ENCODE results near the gene VWA3B.

The VWA3B gene

GRCh38 chr2:98170076-98170475 lies 83.1 kb downstream of the VWA3B start:
- no peak for DNase-seq

- DNase-seq = no peak
These were observed 85.3 kb downstream of the VWA3B start for GRCh38 chr2:98172150-98172765.

DNA sequence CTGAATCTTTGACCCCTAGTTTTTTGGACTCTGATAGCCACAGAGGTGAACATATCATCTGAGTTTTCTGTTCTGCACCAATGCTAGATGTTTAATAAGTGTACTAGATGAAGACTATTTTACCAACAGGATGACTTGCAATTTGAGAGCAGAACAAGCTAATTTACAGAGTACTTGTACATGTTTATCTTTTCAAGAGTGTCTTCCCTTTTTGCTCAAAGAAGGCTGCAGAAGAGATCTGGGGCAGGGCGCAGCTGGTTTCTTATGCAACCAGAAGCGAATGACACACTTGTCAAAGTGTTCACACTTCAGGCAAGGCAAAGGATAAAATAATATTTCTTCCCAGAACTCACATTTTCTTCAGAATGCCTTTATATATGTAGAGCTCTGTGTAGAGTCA lies 86.0 kb downstream of the VWA3B start:
- DNase-seq = peak in 10 of 56 donors; percentile 10 to 49 (median 30)

DNA sequence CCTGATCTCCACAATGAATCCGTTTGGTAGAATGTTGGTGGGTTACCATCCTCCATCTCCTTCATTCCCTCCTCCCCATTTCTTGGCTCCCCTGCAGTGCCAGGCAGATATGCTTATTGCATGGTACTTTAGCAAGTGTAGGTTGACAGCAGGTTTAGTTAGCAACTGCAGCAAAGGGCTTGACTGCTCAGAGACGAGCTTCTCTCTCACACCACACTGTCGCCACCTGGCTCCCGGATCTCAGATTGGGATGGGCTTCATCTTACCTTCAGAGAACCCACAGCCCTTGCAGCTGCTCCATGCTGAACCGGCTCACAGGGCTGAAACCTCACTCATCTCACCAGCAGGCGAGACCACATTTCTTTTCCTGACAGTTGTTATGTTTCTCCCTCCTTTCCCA lies 88.8 kb downstream of the VWA3B start:
- DNase-seq = no peak

DNA sequence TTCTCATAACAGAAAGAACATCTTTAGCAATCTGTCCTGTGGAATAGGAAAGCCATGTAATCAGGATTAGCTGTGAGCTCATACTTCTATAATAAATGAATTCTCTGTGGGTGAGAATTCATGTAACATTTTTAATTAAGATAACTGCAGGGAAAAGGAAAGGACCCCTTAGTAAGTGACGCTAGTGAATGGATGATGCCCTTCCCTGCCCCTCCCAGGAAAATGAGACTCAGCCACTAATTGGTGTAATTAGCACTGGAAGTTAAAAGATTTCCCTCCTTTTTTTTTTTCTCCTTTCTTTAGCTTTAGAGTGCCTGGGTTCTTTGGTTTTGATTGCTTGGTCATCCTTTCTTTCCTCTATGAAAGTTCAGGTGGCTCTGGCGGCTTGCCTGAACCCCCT lies 90.3 kb downstream of the VWA3B start:
- DNase-seq = no peak

DNA sequence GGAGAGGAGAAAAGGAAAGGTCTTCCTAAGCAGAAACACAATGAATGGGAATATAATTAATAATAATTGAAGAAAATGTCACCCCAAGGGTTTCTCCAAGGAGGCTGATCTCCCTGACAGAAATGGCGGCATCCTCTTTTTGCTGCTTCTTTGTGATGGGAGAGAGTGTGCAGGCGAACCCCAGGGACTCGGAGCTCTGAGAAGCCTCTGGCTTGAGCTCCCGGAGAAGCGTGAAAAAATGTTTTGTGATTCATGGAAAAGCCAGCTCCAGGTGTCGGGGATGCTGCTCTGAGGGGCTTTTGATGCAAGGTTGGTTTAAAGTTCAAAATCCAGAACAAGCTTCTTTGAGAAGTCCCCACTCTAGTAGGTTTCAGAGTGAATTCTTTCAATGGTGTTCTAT lies 91.0 kb downstream of the VWA3B start:
- DNase-seq = no peak

- DNase-seq = no peak
These were observed 93.5 kb downstream of the VWA3B start for GRCh38 chr2:98180456-98180855.

- no peak for DNase-seq
These were observed 94.4 kb downstream of the VWA3B start for GRCh38 chr2:98181346-98181745.

GRCh38 chr2:98185801-98186200 lies 98.8 kb downstream of the VWA3B start:
- peak in 1 of 56 donors; percentile 5 for DNase-seq

DNA sequence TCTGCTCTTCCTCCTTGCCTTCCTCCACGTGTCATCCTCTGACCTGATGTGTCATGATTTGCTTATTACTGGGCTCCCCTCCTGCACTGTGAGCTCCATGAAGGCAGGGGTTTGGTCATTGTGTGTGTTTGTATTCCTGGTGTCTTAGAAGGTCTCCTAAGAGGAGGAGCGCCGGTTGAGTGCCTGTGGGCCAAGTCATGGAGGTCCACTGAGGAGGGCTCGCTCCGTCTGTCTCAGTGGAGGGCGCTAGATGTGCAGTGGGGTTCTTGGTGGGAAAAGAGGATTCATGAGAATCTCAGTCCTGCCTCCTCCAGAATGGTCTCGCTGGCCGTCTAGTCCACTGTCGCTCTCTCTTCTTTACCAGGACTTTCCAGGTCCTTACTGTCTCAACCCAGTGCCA lies 100.2 kb downstream of the VWA3B start:
- DNase-seq = no peak

DNA sequence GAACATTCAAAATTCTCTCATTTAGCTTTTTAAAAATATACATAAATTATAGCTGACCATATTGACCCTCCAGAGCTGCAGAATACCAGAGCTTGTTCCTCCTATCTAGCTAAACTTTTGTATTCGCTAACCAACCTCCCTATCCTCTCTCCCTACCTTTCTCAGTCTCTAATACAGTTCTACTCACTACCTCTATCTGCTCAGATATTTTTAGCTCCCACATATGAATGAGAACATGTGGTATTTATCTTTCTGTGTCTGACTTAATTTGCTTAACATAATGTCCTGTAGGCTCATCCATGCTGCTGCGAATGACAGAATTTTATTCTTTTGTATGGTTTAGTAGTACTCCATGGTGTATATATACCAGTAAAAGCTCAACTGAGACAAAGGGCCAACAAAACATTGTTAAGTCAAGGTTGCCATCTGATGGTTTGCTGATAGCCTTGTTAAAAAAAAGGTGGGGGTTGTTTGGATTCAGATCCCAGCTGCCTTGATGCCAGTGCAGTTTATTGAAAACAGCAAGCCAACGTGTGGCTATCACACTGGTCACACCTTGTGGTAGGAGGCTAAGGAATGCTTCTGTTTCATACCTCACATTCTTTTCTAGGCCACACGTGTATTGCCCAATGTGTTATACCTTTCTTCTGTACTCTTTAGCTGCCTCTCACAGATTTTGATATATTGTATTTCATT lies 101.5 kb downstream of the VWA3B start:
- DNase-seq = no peak

GRCh38 chr2:98191883-98192282 lies 104.9 kb downstream of the VWA3B start:
- DNase-seq = no peak

GRCh38 chr2:98201576-98201975 lies 114.6 kb downstream of the VWA3B start:
- no peak for DNase-seq

DNA sequence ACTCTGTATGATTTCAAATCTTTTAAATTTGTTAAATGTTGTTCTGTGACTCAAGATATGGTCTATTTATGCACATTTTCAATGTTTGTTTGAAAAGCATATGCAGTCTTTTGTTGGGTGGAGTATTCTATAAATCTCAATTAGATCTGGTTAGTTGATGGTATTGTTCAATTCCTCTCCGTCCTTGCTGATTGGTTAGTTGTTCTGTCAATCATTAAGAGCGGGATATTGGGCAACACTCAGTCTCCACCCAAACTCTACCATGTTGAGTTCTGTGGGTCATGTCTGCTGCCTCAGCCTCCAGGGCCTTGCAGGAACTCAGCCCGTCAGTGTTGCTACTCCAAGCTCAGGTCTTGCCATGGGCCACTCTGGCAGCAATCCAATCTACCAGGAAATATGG lies 118.9 kb downstream of the VWA3B start:
- no peak for DNase-seq

GRCh38 chr2:98212092-98213000 lies 125.4 kb downstream of the VWA3B start:
- no peak for DNase-seq

DNA sequence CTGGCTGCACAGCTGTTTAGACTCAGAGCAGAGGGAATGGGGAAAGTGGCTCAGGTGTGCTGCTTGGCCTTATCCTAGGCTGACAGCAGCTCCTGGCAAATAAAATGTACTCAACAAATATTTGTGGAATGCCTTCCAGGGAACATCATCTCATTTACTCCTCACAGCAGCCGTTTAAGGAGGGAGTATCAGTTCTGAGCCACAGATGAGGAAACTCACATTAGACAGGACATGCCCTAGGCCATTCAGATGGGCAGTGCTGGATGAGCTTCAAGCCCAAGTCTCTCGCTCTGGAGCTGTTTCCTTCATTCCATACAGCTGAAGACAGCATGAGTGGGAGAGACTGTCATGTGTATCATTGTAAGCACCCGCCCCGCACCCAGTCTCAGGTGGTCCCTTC lies 129.6 kb downstream of the VWA3B start:
- no peak for DNase-seq

DNA sequence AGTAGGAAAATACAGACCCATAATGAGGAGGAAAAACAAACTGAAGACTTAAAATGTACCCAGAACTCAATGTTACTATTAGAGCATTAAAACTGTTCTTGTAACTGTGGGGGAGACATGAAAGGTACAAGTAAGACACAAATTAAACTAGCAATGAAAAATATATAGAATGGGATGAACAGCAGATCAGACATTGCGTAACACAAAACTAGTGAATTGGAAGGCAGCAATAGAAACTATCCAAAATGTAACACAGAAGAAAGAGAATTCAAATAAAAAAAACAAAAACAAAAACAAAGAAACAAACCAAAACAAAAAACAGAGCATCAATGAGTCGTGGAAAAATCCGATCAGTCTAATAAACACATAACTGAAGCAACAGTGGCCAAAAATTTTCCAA lies 132.2 kb downstream of the VWA3B start:
- no peak for DNase-seq

GRCh38 chr2:98233941-98234340 lies 147.0 kb downstream of the VWA3B start:
- DNase-seq = no peak

GRCh38 chr2:98234776-98235175 lies 147.8 kb downstream of the VWA3B start:
- DNase-seq = no peak

DNA sequence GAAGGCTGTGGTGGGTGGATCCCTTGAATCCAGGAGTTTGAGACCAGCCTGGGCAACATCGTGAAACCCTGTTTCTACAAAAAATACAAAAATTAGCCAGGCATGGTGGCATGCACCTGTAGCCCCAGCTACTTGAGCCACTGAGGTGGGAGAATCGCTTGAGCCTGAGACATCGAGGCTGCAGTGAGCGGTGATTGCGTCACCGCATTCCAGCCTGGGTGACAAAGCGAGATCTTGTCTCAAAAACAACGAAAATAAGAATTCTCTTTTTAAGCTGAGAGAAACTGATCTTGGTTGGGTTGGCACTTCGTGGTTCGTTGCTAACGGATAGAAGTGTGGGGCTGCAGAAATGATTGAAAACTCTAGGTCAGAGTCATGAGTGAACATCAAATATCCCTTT lies 150.0 kb downstream of the VWA3B start:
- no peak for DNase-seq

GRCh38 chr2:98240786-98241398 lies 153.9 kb downstream of the VWA3B start:
- no peak for DNase-seq

DNA sequence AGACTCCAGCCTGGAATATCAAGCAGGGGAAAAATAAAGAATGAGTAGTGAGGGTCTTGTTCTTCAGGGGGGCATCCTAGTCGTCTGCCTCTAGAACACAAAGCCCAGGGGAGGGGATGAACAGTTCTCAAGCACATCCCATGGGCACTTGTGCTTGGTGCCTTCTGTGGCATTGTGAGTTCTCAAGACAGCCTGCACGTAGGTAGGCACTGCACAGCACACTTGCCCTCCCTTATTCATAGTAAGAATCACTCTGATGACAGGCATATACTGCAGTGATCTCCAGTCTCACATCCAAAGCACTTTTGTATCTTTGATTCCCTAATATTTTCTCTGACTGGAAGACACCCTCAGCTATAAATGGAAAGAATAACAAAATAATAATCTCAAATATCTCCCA lies 154.6 kb downstream of the VWA3B start:
- peak in 2 of 56 donors; percentile 16 to 47 for DNase-seq
